Measurements from ENCODE around the gene FUCA2.
A peak's percentile ranks its signal among the peaks of the same experiment; 100 is the strongest.

FUCA2 gene

GRCh38 chr6:143510991-143511891, at the start of gene FUCA2:
Gene FUCA2 (minus strand): TSS chr6:143511720. CDS start chr6:143511634, 86 bp downstream.
- peak; percentile 62 to 64 for DNase-seq

- no peak for DNase-seq
Observed at GRCh38 chr6:143561105-143561704, 49.7 kb upstream of the FUCA2 start.

- no peak for DNase-seq
Observed at GRCh38 chr6:143559051-143559660, 47.6 kb upstream of the FUCA2 start.

- no peak for DNase-seq
Observed at GRCh38 chr6:143556529-143556928, 45.0 kb upstream of the FUCA2 start.

- DNase-seq = no peak
Observed at GRCh38 chr6:143555582-143555981, 44.1 kb upstream of the FUCA2 start.

- DNase-seq = no peak
Observed at GRCh38 chr6:143555071-143555492, 43.6 kb upstream of the FUCA2 start.

GRCh38 chr6:143553337-143553736, 41.8 kb upstream of the FUCA2 start:
- no peak for DNase-seq

GRCh38 chr6:143549949-143550268, 38.4 kb upstream of the FUCA2 start:
- DNase-seq = no peak

GRCh38 chr6:143549221-143549948, 37.9 kb upstream of the FUCA2 start:
- DNase-seq = peak; percentile 58 to 61

GRCh38 chr6:143546599-143546998, 35.1 kb upstream of the FUCA2 start:
- DNase-seq = no peak

- DNase-seq = no peak
Observed at GRCh38 chr6:143545976-143546547, 34.5 kb upstream of the FUCA2 start.

GRCh38 chr6:143545165-143545564, 33.6 kb upstream of the FUCA2 start:
- DNase-seq = no peak

GRCh38 chr6:143544011-143544696, 32.6 kb upstream of the FUCA2 start:
- no peak for DNase-seq

- DNase-seq = no peak
Observed at GRCh38 chr6:143543435-143543834, 31.9 kb upstream of the FUCA2 start.

- DNase-seq = no peak
Observed at GRCh38 chr6:143542888-143543287, 31.4 kb upstream of the FUCA2 start.

- no peak for DNase-seq
Observed at GRCh38 chr6:143540192-143540591, 28.7 kb upstream of the FUCA2 start.

- peak in 1 of 2 donors; percentile 12 for DNase-seq
Observed at GRCh38 chr6:143539734-143540133, 28.2 kb upstream of the FUCA2 start.

GRCh38 chr6:143539106-143539505, 27.6 kb upstream of the FUCA2 start:
- no peak for DNase-seq

- no peak for DNase-seq
Observed at GRCh38 chr6:143538374-143538773, 26.9 kb upstream of the FUCA2 start.

GRCh38 chr6:143536866-143537691, 25.6 kb upstream of the FUCA2 start:
- peak; percentile 61 to 62 for DNase-seq

- peak; percentile 37 to 46 for DNase-seq
Observed at GRCh38 chr6:143536461-143536865, 24.9 kb upstream of the FUCA2 start.

Data from activated CD4-positive, alpha-beta T cell treated with anti-CD3 and anti-CD28 coated beads for 4 hours (primary cell).